DMS114 treated with DMSO at 0.1 percent for 48 hours (cell line): ENCODE results near the gene POP5.
"Not testable (repeated sequence)": the region's sequence is repeated elsewhere in the genome, so short reads cannot be mapped to it uniquely, and the experiment has no call there.

Source experiments
- DNase-seq: peaks from one replicate; lab custom pipeline; 2025; ENCODE audit not compliant: unreplicated experiment; lab: John Stamatoyannopoulos, UW

The POP5 gene

GRCh38 chr12:120580787-120581723, at the start of gene POP5:
Gene POP5, minus strand, starts transcription at chr12:120581402. Its CDS starts 40 bp downstream, at chr12:120581362.
- DNase-seq = peak; percentile 99

GRCh38 chr12:120630104-120630892, 49.1 kb upstream of the POP5 start:
- no peak for DNase-seq

- DNase-seq = no peak
Measured at GRCh38 chr12:120628919-120629318, 47.7 kb upstream of the POP5 start.

- no peak for DNase-seq
Measured at GRCh38 chr12:120625557-120626419, 44.6 kb upstream of the POP5 start.

- no peak for DNase-seq
Measured at GRCh38 chr12:120620624-120621023, 39.4 kb upstream of the POP5 start.

- DNase-seq = no peak
Measured at GRCh38 chr12:120618954-120619615, 37.9 kb upstream of the POP5 start.

GRCh38 chr12:120617767-120618166, 36.6 kb upstream of the POP5 start:
- DNase-seq = not testable (repeated sequence)

GRCh38 chr12:120617193-120617592, 36.0 kb upstream of the POP5 start:
- DNase-seq = not testable (repeated sequence)

- no peak for DNase-seq
Measured at GRCh38 chr12:120614848-120615247, 33.6 kb upstream of the POP5 start.

- DNase-seq = not testable (repeated sequence)
Measured at GRCh38 chr12:120611534-120611933, 30.3 kb upstream of the POP5 start.

- DNase-seq = no peak
Measured at GRCh38 chr12:120610560-120610959, 29.4 kb upstream of the POP5 start.

- DNase-seq = not testable (repeated sequence)
Measured at GRCh38 chr12:120602416-120602815, 21.2 kb upstream of the POP5 start.

GRCh38 chr12:120599672-120600552, 18.7 kb upstream of the POP5 start:
- DNase-seq = no peak

GRCh38 chr12:120598674-120599463, 17.7 kb upstream of the POP5 start:
- DNase-seq = no peak

- DNase-seq = no peak
Measured at GRCh38 chr12:120597861-120598260, 16.7 kb upstream of the POP5 start.

- no peak for DNase-seq
Measured at GRCh38 chr12:120596901-120597300, 15.7 kb upstream of the POP5 start.

- DNase-seq = no peak
Measured at GRCh38 chr12:120592121-120593049, 11.2 kb upstream of the POP5 start.
